Superior temporal gyrus (tissue), 1 donor: ENCODE results near the gene KRT1.
A peak's percentile ranks its signal among the peaks of the same experiment; 100 is the strongest.

Source experiments
- DNase-seq: peaks from one replicate; pipeline ENCODE4 v3.0.0-alpha.2; 2016; ENCODE audit errors: extremely low spot score

KRT1 gene

DNA sequence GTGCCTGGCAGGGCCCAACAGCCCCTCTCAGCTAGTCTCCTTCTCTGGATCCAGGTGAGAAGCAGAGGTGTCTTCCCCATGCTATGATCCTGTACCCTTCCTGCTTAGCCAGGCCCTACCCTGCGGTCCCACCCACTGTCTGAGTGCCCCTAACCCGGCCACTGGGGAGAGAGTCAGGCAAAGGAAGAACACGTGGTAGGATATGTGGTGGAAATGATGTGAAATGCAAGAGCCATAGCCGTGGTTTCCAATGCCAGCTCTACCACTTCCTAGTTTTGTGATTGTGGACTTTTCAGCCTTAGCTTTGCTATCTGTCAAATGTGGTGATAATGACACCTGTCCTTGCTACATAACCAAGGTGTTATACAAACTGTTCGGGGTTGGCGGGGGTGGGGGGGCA is 44.0 kb downstream of the KRT1 start:
- DNase-seq, result no peak

DNA sequence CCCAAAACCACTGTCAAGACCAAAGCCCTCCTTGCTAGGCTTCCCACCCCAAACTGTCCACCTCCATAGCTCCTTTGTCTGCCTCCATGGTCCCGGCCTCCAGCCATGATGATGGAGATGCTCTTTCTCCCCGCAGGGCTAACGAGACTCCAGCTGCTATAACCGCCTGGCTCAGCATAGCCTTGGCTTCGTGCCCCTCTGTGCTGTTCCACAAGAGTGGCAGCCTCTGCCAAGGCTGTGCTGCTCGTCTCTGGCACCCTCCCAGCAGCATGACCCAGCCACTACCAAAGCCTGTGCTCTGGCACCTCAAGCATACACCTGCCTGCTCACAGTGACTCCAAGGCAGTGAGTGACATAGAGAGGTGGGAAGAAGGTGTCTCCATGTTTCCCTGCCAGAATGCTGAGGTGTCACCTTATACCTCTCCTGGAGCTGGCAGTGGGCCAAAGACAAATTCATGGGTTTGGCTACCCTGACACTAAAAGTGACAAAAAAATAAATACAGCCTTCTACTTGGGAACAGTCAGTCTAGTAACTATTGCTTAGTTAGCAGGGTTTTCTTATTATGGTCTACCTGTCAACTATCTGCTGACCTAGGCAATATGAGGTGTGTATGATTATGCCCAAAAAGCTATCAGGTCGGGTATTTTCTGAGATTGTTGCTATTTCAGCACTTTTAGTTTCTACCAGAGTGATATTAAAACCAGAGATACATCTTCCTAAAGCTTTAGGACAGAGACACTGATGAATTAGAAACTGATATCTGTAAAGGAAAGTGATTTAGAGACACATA is 45.7 kb downstream of the KRT1 start:
- peak; percentile 85 for DNase-seq

DNA sequence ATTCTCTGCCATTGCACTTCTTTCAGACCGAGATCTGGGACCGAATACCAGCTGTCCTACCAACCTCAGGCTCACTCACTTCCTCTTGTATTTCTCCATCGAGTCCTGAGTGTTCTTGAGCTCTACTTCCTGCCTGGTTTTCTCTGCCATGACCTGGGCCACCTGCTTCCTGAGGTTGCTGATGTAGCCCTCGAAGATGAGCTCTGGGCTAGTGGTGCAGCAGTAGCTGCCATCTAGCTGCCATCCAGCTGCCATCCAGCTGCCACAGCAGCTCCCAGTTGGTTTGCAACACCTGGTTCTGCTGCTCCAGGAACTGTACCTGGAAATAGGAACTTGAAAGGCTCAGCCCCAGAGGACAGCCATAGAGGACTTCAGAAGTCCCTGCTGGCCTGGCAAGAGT is 46.8 kb downstream of the KRT1 start:
- no peak for DNase-seq

DNA sequence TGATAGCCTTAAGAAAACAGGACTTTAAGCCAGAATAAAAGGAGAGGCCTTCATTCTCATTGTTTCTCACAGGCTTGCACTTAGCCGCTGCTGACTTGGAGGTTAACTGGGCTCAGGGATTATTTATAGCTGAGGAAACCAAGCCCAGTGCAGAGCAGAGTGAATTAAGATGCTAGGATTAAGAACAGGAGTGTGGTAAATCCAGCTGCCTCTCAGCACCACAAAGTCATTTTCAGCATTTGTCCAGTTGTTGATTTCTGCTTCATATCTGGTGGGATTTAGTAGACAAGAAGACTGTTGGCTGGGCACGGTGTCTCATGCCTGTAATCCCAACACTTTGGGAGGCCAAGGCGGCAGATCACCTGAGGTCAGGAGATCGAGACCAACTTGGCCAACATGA is 47.6 kb downstream of the KRT1 start:
- no peak for DNase-seq

- no peak for DNase-seq
Observed at GRCh38 chr12:52631676-52632459, 48.3 kb downstream of the KRT1 start.

GRCh38 chr12:52631264-52631663 is 48.9 kb downstream of the KRT1 start:
- DNase-seq, result no peak

DNA sequence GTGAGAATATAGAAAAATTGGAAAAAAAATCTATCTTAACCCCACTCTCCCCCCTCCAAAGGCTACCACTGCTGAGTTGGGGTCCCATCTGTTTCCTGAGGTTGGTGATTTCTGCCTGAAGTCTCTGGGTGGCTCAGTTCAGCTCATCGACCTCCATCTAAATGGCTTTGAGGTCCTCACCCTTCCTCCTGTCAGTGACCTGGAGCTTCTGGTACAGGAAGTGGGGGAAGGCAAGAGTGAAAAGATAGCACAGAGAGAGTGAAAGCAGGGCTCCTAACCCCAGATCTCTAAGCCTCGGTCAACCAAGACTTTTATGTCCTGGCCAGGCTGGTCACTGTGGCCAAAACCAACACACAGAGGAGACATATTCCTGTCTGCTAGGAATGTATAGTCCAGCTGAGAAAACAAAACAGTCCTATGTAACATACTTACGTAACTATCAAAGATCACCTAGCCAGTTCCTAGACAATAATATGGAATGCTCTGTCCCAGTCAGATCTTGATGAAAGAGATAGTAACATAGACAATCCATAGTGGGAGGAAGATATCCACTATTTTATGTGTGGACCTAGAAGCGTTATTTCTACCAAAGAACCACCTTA is 49.5 kb downstream of the KRT1 start:
- DNase-seq, result no peak

GRCh38 chr12:52630008-52630500 is 50.2 kb downstream of the KRT1 start:
- no peak for DNase-seq

DNA sequence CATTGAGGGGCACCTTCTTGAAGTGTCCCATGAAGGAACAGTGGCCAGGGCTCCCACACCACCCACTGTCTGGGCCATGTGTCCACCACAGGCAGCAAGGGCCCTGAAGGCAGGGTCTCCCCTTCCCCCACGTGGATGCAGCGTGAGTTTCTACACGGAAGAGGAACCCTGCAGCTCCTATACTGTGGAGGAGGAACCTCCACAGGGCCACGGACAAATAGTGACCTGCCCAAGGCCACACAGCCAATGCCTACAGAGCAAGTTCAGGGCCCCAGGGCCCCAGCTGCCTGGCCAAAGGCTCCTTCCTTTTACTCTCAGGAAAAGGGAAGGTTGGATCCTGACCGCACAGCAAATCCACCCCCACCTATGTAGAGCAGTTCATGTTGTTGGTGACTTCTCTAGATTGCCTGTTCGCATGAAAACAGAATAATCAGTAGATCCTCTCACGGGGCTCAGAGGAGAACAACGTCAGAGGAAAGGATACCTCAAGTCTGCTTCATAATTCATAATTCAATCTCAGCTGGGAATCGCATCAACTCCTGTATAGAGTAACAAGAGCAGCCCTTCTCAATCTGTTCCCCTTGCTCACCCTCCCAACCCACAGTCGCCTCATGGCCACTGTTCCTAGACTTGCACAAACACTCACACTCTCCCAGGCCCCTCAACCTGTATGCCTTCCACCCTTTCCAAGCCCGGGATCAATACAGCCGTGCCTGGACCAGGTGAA is 50.8 kb downstream of the KRT1 start:
- DNase-seq, result no peak

DNA sequence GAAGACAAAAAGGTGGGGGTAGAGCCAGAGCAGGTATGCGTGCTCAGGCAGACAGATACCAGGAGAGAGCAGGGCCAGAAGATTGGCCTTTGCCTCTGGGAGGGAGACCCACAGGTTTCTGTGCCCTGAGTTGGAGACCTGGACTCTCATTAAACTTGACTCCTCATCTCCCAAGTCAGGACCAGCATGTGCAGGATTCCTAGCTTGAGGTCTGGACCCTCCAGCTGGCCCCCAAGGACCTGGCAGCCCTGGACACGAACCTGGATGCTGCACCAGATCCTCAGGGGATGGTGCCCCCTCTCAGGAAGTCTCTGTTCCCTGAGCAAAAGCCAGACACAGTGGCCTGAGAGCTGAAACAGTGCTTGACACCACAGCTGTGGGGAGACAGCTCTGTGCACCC is 51.4 kb downstream of the KRT1 start:
- no peak for DNase-seq

- no peak for DNase-seq
Observed at GRCh38 chr12:52628111-52628507, 52.1 kb downstream of the KRT1 start.

GRCh38 chr12:52627395-52628110 is 52.7 kb downstream of the KRT1 start:
- no peak for DNase-seq
